Muscle layer of colon (tissue), 2 donors: ENCODE results near the gene ITGB1.
"Not testable (repeated sequence)": the region's sequence is repeated elsewhere in the genome, so short reads cannot be mapped to it uniquely, and the experiment has no call there.

Experiments used
- H3K27ac ChIP-seq: one replicate; pipeline ENCODE4 v1.7.0; 2013; ENCODE audit warnings: low read depth, mild to moderate bottlenecking, low read length, moderate library complexity
- H3K27me3 ChIP-seq, 2 donors: one replicate each; pipeline ENCODE4 v1.7.0; 2013; ENCODE audit warnings: low read length in 2 of 2, mild to moderate bottlenecking in 2 of 2; ENCODE audit not compliant: insufficient read depth in 2 of 2, control insufficient read depth in 1 of 2
- H3K36me3 ChIP-seq: one replicate; pipeline ENCODE4 v1.7.0; 2013; ENCODE audit warnings: mild to moderate bottlenecking, low read length; ENCODE audit not compliant: insufficient read depth
- H3K4me1 ChIP-seq: one replicate; pipeline ENCODE4 v1.7.0; 2013; ENCODE audit warnings: mild to moderate bottlenecking, low read length; ENCODE audit not compliant: insufficient read depth
- H3K4me3 ChIP-seq, 2 donors: one replicate each; pipeline ENCODE4 v1.7.0; 2013; ENCODE audit warnings: low read length in 2 of 2, low read depth in 1 of 2, mild to moderate bottlenecking in 1 of 2, moderate library complexity in 1 of 2
- H3K9ac ChIP-seq: one replicate; pipeline ENCODE4 v1.7.0; 2013; ENCODE audit warnings: low read length
- H3K9me3 ChIP-seq: one replicate; pipeline ENCODE4 v1.7.0; 2013; ENCODE audit warnings: mild to moderate bottlenecking, low read length
- donor health status: abdominal sarcoma.
- donor health status: Adenocarcinoma of cecum.

ITGB1 gene

GRCh38 chr10:32958085-32959005 lies at the start of gene ITGB1:
Gene ITGB1 (minus strand): TSS chr10:32958230. CDS start chr10:32935558, 22,672 bp downstream.
- Histone ChIP-seq H3K4me1 (peaks cover 41% of the 10 kb centered on the region), H3K27ac (peak within 1 kb of the TSS; percentile 96), H3K36me3 (no peaks in the 10 kb centered on the region), H3K9ac (peak within 1 kb of the TSS; percentile 100), H3K9me3 (no peaks in the 10 kb centered on the region), H3K4me3 (peak within 1 kb of the TSS; percentile 86 to 99), H3K27me3 (no peaks in the 10 kb centered on the region)

GRCh38 chr10:33006342-33006887 lies 48.4 kb upstream of the ITGB1 start:
- Histone ChIP-seq H3K4me1 (peaks cover 9% of the 10 kb centered on the region), H3K36me3 (no peaks in the 10 kb centered on the region), H3K27ac (peak overlapping the region; percentile 70), H3K4me3 (no peak overlapping the region), H3K9me3 (no peaks in the 10 kb centered on the region), H3K27me3 (no peaks in the 10 kb centered on the region), H3K9ac (no peak overlapping the region)

- peak overlapping the region; percentile 33 to 47 for H3K4me3 ChIP-seq
- H3K9ac ChIP-seq = peak overlapping the region; percentile 84
- H3K9me3 ChIP-seq = no peaks in the 10 kb centered on the region
- peaks cover 9% of the 10 kb centered on the region for H3K4me1 ChIP-seq
- peak overlapping the region; percentile 70 for H3K27ac ChIP-seq
- no peaks in the 10 kb centered on the region for H3K27me3 ChIP-seq
- H3K36me3 ChIP-seq = no peaks in the 10 kb centered on the region
Measured at GRCh38 chr10:33005322-33006301, 47.6 kb upstream of the ITGB1 start.

- H3K27me3 ChIP-seq = no peaks in the 10 kb centered on the region
- peaks cover 9% of the 10 kb centered on the region for H3K4me1 ChIP-seq
- H3K9ac ChIP-seq = no peak overlapping the region
- no peak overlapping the region for H3K27ac ChIP-seq
- H3K36me3 ChIP-seq = no peaks in the 10 kb centered on the region
- no peak overlapping the region for H3K4me3 ChIP-seq
- no peaks in the 10 kb centered on the region for H3K9me3 ChIP-seq
Measured at GRCh38 chr10:33001908-33002492, 44.0 kb upstream of the ITGB1 start.

- H3K9ac ChIP-seq, H3K27me3 ChIP-seq, H3K4me1 ChIP-seq, H3K4me3 ChIP-seq, H3K27ac ChIP-seq, H3K9me3 ChIP-seq, H3K36me3 ChIP-seq: not testable (repeated sequence)
Measured at GRCh38 chr10:32998060-32998581, 40.1 kb upstream of the ITGB1 start.

GRCh38 chr10:32995751-32996150 lies 37.7 kb upstream of the ITGB1 start:
- Histone ChIP-seq H3K27me3 (no peaks in the 10 kb centered on the region), H3K36me3 (no peaks in the 10 kb centered on the region), H3K4me3 (no peak overlapping the region), H3K4me1 (no peaks in the 10 kb centered on the region), H3K9ac (no peak overlapping the region), H3K9me3 (no peaks in the 10 kb centered on the region), H3K27ac (no peak overlapping the region)

GRCh38 chr10:32995066-32995622 lies 37.1 kb upstream of the ITGB1 start:
- Histone ChIP-seq H3K27ac (no peak overlapping the region), H3K9me3 (no peaks in the 10 kb centered on the region), H3K4me1 (no peaks in the 10 kb centered on the region), H3K9ac (no peak overlapping the region), H3K27me3 (no peaks in the 10 kb centered on the region), H3K4me3 (no peak overlapping the region), H3K36me3 (no peaks in the 10 kb centered on the region)

- H3K27me3 ChIP-seq, H3K9ac ChIP-seq, H3K4me3 ChIP-seq, H3K4me1 ChIP-seq, H3K9me3 ChIP-seq, H3K27ac ChIP-seq, H3K36me3 ChIP-seq: not testable (repeated sequence)
Measured at GRCh38 chr10:32994632-32995031, 36.6 kb upstream of the ITGB1 start.

- H3K9ac ChIP-seq, H3K36me3 ChIP-seq, H3K4me3 ChIP-seq, H3K27ac ChIP-seq, H3K4me1 ChIP-seq, H3K27me3 ChIP-seq, H3K9me3 ChIP-seq: not testable (repeated sequence)
Measured at GRCh38 chr10:32992310-32992709, 34.3 kb upstream of the ITGB1 start.

- H3K9me3 ChIP-seq = no peaks in the 10 kb centered on the region
- no peak overlapping the region for H3K27ac ChIP-seq
- no peaks in the 10 kb centered on the region for H3K27me3 ChIP-seq
- no peak overlapping the region for H3K4me3 ChIP-seq
- H3K9ac ChIP-seq = no peak overlapping the region
- no peaks in the 10 kb centered on the region for H3K4me1 ChIP-seq
- no peaks in the 10 kb centered on the region for H3K36me3 ChIP-seq
Measured at GRCh38 chr10:32990811-32991210, 32.8 kb upstream of the ITGB1 start.
